COLO668 (cell line): ENCODE measurements around the gene EGR2.
"Not testable (repeated sequence)": the region's sequence is repeated elsewhere in the genome, so short reads cannot be mapped to it uniquely, and the experiment has no call there.

Experiments used
- DNase-seq: peaks from one replicate; lab custom pipeline; 2025; ENCODE audit not compliant: unreplicated experiment; lab: John Stamatoyannopoulos, UW

EGR2 gene

DNA sequence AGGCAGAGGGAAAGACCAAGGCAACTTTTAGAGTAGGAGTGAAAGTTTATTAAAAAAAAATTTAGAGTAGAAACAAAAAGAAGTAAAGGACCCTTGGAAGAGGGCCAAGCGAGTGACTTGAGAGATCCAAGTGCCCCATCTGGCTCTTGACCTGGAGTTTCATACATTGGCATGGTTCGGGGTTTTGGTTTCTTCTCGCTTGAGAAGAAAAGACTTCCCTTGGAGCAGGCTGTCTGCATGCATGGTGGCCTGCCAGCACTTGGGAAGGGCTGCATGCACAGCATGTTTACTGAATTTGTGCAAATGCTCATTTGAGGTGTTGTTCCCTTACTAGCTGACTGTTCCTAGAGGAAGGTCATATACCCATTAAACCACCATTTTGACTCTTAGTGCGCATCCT lies 20.4 kb downstream of the EGR2 start:
- no peak for DNase-seq

DNA sequence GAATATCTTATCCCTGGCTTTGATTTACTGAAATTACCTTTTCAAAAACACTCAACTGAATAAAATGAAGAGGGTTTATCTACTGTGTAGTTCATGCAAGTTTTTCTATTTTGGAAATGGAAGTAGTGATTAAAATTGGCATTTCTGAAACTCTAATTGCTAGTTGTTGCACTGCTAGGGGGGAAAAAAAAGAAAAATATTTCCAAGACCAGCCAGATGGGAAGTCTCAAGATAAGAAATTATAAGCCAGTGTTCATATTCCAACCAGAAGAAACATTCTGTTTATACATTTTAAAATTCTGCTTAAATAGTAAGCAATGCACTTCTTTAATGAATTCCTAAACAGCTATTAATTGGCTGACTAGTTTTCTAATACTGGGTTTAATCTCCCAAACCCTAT lies 21.1 kb downstream of the EGR2 start:
- DNase-seq, result no peak

DNA sequence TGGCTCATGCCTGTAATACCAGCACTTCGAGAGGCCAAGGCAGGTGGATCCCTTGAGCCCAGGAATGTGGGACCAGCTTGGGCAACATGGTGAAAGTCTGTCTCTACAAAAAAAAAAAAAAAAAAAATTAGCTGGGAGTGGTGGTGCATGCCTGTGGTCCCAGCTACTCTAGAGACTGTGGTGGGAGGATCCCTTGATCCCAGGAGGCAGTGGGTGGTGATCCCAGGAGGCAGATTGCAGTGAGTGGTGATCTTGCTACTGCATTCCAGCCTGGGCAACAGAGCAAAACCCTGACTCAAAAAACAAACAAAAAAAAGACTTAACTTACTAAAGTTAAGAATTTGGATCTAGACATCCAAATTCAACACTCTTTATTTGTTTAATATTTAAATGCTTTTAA lies 21.9 kb downstream of the EGR2 start:
- no peak for DNase-seq

DNA sequence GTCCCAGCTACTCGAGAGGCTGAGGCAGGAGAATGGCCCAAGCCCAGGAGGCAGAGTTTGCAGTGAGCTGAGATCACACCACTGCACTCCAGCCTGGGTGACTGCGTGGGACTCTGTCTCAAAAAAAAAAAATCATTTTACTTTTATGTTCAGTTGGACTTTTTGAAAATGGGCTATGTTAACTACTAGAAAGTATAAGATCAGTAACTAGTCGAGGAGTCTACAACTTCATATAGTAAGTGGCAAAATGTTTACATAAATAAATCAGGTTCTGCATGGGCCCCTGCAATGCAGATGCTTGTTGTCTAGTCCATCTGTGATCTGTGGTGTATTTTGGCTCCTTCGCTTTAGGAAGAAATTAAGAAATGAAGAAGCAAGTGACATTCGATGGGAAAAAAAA lies 23.9 kb downstream of the EGR2 start:
- no peak for DNase-seq

DNA sequence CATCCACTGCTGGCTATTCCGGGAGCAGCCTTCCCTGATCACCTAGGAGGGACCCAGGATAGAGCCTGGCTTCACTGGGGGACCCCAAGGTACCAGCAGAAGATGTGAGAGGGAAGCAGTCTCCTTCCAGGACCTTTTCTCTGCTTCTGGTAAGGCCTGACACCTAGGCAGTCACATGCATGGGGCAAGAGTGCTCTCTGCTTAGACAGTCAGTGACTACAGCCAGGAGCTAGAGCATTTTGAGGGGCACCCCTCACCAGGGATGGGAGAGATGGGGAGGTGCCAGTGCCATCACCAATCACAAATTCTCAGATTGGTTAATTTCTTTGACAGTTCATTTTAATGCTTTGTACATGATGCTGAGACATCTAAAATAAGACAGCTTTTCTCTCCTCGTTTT lies 25.6 kb downstream of the EGR2 start:
- no peak for DNase-seq

DNA sequence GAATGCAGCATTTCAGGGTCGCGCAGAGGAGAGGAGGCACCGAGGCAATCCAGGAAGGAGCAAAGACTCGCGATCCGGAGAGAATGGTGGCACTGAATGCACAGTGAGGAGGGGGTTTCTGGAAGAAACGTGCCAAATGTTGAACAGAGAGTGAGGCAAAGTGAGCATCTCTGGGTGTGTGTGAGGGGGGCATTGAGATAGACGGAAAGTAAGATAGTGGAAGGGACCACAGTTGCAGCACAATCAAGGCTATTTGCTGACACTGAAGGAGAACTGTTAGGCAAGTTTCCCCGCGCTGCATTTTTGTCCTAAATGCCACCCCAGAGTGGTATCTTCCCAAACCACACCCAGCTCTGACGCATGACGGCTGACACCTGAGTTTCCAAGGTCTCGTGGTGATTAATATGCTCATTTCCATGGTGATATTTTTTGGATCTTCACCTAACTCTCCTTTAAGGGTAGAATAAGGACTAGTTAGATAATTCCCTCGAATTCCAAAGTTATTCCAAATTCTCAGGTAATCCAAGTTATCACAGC lies 26.1 kb downstream of the EGR2 start:
- DNase-seq, result no peak

DNA sequence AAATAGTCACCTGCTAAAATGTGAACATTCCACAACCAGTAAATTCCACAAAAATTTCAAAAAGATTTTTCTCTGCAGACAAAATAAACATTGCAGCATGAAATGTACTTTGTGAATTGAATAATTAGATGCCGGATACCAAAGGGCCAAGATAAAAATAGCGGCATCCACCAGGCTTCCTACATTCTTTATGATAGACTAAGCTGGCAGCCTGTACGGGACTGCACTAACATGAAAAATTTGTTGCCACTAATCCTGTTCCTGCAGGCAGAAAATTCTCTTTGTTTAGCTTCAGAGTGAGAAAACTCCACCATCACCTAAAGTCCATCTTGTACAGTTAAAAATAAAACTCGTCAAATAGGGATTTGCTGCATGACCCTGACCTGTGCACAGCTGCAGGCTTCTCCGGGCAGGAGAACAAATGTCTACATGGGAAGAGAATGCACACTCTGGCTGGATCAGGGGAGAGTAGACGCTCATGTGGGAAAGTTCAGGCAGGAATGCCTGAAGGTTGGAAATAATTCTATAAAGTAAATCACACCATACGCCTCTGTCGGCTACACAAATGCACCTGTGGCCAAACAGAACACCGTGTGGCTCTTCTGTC lies 27.2 kb downstream of the EGR2 start:
- DNase-seq, result no peak

DNA sequence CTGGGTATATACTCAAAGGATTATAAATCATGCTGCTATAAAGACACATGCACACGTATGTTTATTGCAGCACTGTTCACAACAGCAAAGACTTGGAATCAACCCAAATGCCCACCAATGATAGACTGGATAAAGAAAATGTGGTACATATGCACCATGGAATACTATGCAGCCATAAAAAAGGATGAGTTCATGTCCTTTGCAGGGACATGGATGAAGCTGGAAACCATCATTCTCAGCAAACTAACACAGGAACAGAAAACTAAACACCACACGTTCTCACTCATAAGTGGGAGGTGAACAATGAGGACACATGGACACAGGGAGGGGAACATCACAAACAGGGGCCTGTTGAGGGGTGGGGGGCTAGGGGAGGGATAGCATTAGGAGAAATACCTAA lies 27.9 kb downstream of the EGR2 start:
- not testable (repeated sequence) for DNase-seq

DNA sequence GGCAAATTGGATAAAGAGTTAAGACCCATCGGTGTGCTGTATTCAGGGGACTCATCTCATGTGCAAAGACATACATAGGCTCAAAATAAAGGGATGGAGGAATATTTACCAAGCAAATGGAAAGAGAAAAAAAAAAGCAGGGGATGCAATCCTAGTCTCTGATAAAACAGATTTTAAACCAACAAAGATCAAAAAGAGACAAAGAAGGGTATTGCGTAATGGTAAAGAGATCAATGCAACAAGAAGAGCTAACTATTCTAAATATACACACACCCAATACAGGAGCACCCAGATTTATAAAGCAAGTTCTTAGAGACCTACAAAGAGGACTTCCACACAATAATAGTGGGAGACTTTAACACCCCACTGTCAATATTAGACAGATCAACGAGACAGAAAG lies 31.6 kb downstream of the EGR2 start:
- not testable (repeated sequence) for DNase-seq

DNA sequence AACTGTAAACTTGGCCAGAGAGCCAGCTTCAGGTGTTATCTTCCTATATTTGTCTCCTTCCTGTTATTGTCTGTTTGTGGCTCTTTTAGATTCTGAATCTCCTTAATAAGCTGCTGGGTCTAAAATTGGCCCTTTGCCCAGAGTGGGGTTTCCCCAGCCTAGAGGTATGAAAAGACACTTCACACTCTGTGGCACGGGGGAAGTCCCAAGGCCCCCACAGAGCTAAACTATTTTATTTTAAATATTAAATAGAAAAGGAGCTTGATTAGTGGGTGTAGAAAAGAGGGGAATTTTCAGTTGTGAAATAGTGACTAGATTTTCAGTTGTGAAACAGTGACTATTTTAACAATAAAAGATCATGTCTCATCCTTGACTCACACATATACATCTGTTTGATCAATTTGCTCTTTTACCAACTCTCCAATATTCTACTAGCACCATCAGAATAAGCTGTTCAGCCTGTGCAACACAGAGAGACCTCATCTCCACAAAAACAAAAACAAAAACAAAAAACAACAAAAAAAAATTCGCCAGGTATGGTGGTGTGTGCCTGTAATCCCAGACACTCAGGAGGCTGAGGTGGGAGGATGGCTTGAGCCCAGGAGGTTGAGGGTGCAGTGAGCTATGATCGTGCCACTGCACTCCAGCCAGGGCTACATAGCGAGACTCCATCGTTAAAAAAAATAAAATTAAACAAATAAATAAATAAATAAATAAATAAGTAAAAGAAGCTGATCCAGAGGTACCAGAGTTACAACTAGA lies 36.5 kb downstream of the EGR2 start:
- peak; percentile 7 for DNase-seq

DNA sequence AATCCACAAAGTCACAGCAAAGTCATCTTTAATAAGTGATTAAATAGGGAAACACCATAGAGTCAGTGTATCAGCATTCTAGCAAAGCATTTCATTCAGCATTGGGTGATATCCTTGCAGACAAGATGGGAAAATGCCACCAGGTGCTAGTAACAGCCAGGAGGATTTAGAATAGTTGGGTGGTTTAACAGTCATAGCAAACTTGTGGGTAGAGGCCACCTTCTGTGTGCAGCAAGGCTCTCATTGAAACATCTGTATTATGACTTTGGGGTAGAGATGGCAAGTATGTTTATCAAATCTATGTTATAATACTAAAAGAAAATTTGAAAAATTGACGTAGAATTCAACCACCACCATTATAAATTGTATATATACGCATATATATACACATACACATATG lies 38.0 kb downstream of the EGR2 start:
- no peak for DNase-seq

DNA sequence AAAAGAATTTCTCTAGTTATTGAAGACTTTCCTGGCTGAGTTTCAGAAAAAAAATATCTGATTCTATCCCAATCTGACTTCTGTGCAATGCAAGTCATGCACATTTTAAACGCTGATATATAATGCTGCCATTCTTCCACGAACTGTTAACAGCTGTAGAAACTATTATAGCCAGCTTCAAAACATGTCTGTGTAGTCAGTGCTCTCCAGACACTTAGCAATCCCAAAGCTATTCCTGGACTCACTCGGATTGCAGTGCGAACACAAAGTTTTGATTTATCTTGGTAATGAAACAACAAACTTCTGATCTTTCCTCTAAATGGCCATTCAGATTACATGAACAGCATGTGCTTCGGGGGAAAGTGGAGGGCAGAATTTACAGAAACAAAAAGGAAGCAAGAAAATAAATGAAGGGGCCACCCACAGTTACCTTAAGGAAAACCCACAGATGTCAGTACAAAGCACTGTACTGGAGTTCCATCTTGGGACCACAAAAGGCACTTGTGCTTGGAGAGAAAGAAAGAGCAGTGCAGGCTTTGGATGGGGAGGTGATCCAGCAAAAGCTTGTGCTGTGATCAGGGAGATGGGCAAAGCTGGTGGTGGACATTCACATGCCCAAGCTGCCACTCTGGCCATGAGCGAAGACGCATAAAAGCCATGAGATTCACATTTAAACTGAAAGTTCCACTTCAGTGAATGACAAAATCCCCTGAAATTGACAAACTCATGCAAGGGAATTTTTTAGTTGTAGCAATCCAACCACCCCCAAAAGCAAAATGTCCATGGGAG lies 43.8 kb downstream of the EGR2 start:
- DNase-seq, result no peak

DNA sequence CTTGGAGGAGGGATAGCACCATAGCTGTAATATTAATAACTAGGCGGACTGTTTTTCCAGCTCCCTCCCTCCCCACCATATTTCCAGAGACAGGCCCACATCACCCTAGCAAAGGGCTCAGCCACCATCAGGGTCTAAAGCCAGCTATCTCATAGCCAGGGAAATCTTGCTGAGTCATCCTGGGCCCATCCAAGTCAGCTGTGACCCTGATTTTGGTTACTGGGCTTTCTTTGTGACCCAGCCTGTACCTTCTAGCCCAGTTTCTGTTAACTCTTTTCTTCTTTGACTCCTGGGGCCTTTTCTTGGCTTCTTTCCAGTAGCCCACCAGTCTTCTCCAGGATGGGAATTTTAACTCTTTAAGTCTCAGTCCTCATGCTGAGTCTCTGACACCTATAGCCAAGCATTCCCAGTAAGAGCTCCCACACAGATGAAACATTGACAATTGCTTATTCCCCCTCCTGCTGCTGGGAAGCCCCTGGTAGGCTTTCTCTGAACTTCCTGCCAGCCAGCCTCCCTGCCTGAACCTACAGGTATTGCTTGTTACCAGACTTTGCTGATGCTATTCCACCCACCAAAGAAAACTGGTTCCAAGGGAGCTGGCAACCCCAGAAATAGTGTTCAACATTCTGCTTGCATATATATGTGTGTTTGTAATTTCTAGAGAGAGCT lies 46.5 kb downstream of the EGR2 start:
- no peak for DNase-seq

DNA sequence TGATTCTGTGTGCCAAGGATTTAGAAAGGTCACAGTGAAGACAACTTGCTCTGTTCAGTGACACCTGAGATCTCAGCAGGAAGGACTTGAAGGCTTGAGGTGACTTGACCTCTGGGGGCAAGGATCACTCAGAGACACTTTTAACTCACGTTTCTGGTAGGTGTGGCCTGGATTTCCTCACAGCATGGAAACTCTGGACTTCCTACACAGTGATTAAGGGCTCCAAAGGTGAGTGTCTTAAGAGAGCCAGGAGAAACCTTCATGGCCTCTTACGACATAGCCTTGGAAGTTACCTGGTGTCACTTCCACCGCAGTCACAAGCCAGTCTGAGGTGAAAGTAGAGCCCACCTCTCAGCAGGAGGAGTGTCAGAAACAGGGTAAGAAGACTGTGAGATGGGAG lies 49.8 kb downstream of the EGR2 start:
- no peak for DNase-seq

DNA sequence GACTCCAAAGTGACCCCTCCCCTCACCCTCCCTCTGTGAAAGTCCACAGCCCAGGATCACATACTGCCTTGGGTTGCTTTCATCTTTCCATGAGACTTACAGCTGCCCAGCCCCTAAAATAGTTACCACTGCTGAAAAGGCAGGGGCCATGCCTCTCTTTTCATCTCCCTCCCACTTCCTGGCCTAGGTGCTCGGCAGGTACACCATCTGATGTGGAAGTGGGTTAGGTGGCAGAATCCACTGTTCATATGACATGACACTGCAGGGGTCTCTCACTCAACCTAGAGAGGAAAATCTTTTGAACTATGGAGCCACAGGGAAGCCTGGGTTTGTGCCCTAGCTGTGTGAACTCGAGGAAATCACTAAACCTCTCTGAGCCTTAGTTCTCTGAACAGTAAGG lies 50.4 kb downstream of the EGR2 start:
- no peak for DNase-seq

DNA sequence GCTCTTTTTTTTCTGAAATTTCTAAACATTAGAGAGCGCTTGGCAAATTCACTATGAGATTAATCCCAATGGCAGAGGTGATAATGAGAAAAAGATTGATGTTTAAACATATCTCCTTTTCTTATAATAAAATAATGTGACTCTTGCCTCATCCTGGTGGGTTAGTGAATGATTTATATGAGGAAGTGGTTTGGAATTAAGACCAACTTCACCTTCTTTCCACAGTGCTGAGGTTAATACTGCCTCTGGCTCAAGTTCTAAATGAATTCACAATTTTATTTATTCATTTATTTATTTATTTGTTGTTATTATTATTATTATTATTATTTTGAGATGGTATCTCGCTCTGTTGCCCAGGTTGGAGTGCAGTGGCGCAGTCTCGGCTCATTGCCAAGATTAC lies 52.2 kb downstream of the EGR2 start:
- no peak for DNase-seq

DNA sequence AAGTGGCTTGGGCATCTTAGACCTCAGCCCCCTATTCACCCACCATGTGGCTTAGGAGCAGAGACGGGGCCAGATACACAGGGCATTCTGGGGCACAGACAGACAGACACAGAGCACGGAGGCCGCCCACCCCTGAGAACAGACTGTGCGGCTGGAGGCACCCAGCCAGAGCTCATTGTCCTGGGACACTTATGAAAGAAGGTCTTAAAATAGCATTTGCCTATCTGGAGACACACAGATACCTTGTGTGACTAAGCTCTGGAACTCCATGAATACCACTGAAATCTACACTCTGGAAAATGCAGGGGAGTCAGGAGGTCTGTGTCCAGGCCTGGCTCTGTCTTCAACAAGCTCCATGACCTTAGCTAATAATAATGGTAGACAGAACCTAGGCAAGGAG lies 53.0 kb downstream of the EGR2 start:
- DNase-seq, result no peak
